Stimulated activated CD4-positive, alpha-beta T cell treated with anti-CD3 and anti-CD28 coated beads, TNF-alpha, amount 100 ng/mL, for 1 hour (primary cell): ENCODE measurements around the gene ARL5C.

ENCODE experiments used
- DNase-seq, 3 donors: peaks; one replicate each; pipeline ENCODE4 v3.0.0-alpha.2; 2020; ENCODE audit warnings: low read depth in 3 of 3, low spot score in 1 of 3

ARL5C gene

DNA sequence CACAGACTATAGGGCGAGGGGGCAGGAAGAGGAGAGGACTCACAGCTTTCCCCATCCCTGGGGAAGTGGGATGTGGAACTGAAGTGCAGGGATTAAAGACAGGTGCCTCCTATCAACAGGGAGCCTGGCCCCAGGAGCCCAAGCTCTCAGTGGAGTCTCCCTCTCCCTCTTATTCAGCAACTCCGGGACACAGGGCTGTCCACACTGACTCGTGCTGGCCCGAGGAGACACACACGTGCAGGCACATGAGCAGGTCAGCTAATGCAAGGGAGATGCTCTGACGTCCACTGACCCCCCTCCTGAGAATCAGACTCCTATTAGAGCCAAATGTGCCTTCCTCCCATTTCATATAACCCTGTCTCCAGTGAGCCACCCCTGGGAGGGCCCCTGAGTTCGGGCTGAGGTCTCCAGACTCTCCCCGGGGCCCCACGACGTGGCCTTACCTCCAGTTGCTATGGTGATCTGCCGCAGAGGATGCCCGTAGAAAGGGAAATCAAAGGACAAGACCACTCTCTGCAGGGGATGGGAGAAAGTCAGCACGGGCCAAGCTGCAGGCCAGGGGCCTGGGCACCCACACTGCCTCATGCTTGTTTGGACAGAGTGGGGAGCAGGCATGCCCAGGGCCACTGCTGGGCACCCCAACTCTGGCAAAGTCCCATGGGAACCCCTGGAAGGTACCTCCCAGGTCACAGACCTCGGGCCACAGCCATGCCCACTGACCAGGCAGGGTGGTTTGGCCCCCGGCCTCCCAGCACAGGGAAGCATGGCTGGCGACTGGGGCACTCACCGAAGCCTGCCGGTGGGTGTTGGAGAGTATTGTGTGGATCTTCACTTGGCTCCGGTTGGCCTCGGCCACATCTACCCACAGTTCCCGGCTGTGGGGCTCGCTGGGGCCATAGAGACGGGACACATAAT is 57.2 kb downstream of the ARL5C start:
- DNase-seq = no peak

- DNase-seq = no peak
These were observed 58.0 kb downstream of the ARL5C start for GRCh38 chr17:39107973-39108372.

DNA sequence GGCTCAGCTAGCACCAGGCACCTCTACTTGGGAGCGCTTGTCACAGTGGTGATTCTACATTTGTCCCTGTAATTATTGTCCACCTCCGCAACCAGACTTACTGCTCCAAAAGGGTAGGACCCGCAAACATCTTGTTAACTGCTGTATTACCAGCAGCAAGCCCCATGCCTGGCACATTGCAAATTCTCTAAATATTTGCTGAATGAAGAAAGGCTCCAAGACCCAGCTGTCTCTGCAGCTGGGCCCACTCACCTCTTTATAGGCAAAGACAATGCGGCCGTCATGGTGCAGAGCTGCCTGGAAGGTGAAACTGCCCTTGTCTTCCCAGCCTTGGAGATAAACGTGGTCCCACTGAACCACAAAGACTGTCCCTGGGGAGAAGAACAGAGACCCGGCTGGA is 58.8 kb downstream of the ARL5C start:
- DNase-seq = no peak
